ENCODE data around the gene GPR183. TPM values are rescaled to one million over a fixed set of nuclear protein-coding genes. Genes with fewer than 3 reads are reported as not detected.

Gene GPR183
- polyA plus RNA-seq, 1 donor from 2014 or later: 494 TPM

- Mint-ChIP-seq H3K27me3 (no peaks in the 10 kb centered on the region), H3K9me3 (no peaks in the 10 kb centered on the region), H3K36me3 (peaks cover 4% of the 10 kb centered on the region), H3K27ac (peak overlapping the region; percentile 84 to 94 (median 85)), H3K4me1 (peaks cover 44 to 50% (median 49%) of the 10 kb centered on the region in 3 donors), H3K4me3 (peak overlapping the region in 2 of 4 donors; percentile 46 to 52)
Observed at GRCh38 chr13:99269627-99270241, 37.5 kb downstream of the GPR183 start.

DNA sequence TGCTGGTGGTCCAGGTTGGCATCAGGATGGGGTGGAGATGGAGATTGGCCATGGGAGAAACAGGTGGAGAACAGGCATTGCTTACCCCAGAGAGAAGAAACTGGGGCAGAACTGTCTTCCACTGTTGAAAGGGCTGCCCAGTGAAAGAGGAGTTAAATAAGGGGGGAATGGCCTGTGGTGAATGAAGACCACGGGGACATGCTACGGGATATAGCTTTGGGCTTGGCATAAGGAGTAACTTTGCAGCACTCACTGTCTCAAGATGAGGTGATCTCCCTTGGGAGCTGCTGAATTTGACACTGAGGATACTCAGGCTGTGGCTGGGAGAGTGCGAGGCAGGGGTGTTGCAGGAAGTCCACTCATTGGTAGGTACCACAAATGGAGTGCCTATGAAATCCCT, 38.4 kb downstream of the GPR183 start:
- Mint-ChIP-seq H3K4me1 (peaks cover 49 to 53% (median 53%) of the 10 kb centered on the region in 3 donors), H3K27ac (no peak overlapping the region), H3K36me3 (no peaks in the 10 kb centered on the region), H3K27me3 (no peaks in the 10 kb centered on the region), H3K4me3 (no peak overlapping the region), H3K9me3 (no peaks in the 10 kb centered on the region)

DNA sequence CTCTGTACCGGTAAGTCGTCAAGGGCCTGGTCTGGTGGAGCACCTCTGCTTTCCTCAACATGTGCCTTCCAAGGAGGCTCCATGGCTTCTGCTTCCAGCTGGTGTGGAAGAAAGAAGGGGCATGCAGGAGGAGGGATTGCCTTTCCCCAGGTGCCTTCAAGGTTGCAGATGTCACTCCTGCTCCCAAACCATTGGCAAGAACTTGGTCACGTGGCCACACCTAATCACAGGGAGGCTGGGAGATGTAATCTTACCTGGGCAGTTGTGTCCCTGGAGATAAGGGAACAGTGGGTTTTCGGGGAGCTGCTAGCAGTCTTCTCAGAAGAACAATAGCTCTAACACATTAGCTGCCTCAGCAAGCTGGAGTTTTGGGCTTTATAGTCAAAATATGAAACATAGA, 39.3 kb downstream of the GPR183 start:
- Mint-ChIP-seq H3K9me3 (no peaks in the 10 kb centered on the region), H3K36me3 (no peaks in the 10 kb centered on the region), H3K27ac (peak overlapping the region in 1 of 3 donors; percentile 70), H3K4me3 (no peak overlapping the region), H3K4me1 (peaks cover 54 to 56% (median 55%) of the 10 kb centered on the region in 3 donors), H3K27me3 (no peaks in the 10 kb centered on the region)

GRCh38 chr13:99266827-99267226, 40.4 kb downstream of the GPR183 start:
- Mint-ChIP-seq H3K36me3 (no peaks in the 10 kb centered on the region), H3K9me3 (no peaks in the 10 kb centered on the region), H3K27me3 (no peaks in the 10 kb centered on the region), H3K27ac (no peak overlapping the region), H3K4me1 (peaks cover 56 to 60% (median 57%) of the 10 kb centered on the region in 3 donors), H3K4me3 (no peak overlapping the region)

DNA sequence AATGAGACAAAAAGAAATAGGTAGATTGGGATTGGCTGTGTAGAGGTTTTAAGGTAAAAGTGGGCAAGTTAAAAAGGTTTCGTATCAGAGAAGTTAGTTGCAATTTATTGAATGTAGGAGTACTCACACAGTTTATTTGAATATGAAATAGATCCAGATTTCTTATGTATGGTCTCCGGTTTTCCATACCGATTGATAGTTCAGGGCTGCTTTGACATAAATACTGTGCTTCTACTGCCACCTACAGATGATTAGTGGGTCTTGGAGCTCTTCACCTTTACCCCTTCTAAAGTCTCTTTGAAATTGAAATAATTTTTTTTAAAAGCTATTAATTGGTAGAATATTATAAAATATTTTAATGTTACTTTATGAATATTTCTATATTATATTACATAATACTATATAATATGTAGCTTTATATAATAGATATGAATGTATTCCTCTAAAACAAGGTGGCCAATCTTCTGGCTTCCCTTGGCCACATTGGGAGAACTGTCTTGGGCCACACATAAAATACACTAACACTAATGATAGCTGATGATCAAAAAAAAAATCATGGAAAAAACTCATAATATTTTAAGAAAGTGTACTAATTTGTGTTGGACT, 41.3 kb downstream of the GPR183 start:
- Mint-ChIP-seq H3K4me3 (peak overlapping the region in 2 of 4 donors; percentile 61 to 83), H3K27ac (peak overlapping the region; percentile 0 to 79 (median 24)), H3K27me3 (no peaks in the 10 kb centered on the region), H3K36me3 (no peaks in the 10 kb centered on the region), H3K9me3 (no peaks in the 10 kb centered on the region), H3K4me1 (peaks cover 54 to 60% (median 55%) of the 10 kb centered on the region in 3 donors)

GRCh38 chr13:99265162-99265800, 41.9 kb downstream of the GPR183 start:
- Mint-ChIP-seq H3K9me3 (no peaks in the 10 kb centered on the region), H3K27ac (peak overlapping the region in 2 of 3 donors; percentile 0 to 79), H3K36me3 (no peaks in the 10 kb centered on the region), H3K27me3 (no peaks in the 10 kb centered on the region), H3K4me3 (peak overlapping the region in 2 of 4 donors; percentile 61 to 83), H3K4me1 (peaks cover 51 to 59% (median 56%) of the 10 kb centered on the region in 3 donors)

DNA sequence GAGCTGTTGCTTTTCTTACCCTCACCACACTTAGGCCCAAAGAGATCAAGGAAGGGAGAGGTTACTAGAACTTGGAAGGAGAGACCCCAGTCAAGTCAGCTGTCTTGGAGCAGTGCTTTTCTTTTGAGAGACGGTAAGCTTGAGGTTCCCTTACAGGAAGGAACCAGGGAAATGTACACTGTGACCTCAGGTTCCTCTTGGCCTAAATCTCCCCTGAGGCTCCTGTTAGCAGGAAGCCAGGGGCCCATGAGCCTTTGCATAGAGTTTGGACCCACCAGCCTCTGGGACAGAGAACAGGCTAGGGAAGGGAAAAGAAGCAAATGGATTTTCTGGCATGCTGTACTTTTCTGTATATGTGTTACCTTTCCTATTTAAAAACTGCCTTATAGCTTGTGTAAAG, 43.1 kb downstream of the GPR183 start:
- H3K27me3 Mint-ChIP-seq: peaks cover 3% of the 10 kb centered on the region
- H3K9me3 Mint-ChIP-seq: no peaks in the 10 kb centered on the region
- peaks cover 57 to 64% (median 64%) of the 10 kb centered on the region in 3 donors for H3K4me1 Mint-ChIP-seq
- peak overlapping the region; percentile 27 to 93 (median 85) for H3K27ac Mint-ChIP-seq
- H3K36me3 Mint-ChIP-seq: peaks cover 2% of the 10 kb centered on the region
- H3K4me3 Mint-ChIP-seq: peak overlapping the region; percentile 8 to 86 (median 44)

- Mint-ChIP-seq H3K36me3 (peaks cover 2% of the 10 kb centered on the region), H3K4me1 (peaks cover 63 to 65% (median 63%) of the 10 kb centered on the region in 3 donors), H3K27me3 (peaks cover 3% of the 10 kb centered on the region), H3K27ac (peak overlapping the region in 2 of 3 donors; percentile 27 to 46), H3K9me3 (no peaks in the 10 kb centered on the region), H3K4me3 (peak overlapping the region in 1 of 4 donors; percentile 86)
Observed at GRCh38 chr13:99263126-99263785, 43.9 kb downstream of the GPR183 start.

DNA sequence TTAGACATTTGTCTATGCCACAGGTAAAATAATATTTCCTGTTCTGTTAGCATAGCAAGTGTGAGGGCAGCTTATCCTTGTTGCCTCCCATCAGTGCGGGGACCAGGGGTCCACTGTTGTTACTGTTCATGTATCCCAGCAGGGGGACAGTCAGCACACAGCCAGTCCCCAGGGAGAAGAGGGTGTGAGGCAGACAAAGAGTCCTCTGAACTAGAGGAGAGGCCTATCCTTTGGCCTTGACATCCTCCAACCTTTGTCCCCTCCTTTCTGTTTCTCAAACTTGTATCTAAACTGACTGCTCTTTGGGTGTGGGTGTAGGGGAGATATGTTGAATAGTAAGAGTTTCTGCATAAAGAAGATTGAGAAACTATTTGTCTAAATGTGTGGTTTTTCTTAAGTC, 46.1 kb downstream of the GPR183 start:
- H3K4me3 Mint-ChIP-seq: peak overlapping the region in 1 of 4 donors; percentile 43
- no peaks in the 10 kb centered on the region for H3K9me3 Mint-ChIP-seq
- H3K36me3 Mint-ChIP-seq: peaks cover 2% of the 10 kb centered on the region
- H3K27me3 Mint-ChIP-seq: peaks cover 3% of the 10 kb centered on the region
- peaks cover 62 to 72% (median 67%) of the 10 kb centered on the region in 3 donors for H3K4me1 Mint-ChIP-seq
- peak overlapping the region in 2 of 3 donors; percentile 12 to 88 for H3K27ac Mint-ChIP-seq

DNA sequence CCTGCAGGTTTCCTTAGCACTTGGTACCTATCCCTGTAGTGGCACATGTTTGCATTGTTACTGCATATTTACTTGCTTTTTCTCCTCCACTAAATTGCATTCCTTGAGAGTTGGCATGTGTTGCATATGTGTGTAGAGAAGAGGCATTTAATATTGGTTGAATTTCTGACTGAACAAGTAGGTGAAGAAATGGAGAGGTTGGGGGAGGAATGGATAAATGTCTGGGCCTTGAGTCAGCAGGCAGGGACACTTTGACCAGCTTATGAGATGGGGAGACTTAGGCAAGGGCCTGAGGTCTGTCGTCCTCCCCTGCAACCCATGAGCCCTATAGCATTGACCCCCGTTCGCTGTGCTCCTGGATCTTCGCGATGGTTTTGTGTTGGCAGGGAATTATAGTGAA, 47.0 kb downstream of the GPR183 start:
- Mint-ChIP-seq H3K4me3 (peak overlapping the region in 3 of 4 donors; percentile 89 to 97 (median 96)), H3K4me1 (peaks cover 59 to 68% (median 65%) of the 10 kb centered on the region in 3 donors)

DNA sequence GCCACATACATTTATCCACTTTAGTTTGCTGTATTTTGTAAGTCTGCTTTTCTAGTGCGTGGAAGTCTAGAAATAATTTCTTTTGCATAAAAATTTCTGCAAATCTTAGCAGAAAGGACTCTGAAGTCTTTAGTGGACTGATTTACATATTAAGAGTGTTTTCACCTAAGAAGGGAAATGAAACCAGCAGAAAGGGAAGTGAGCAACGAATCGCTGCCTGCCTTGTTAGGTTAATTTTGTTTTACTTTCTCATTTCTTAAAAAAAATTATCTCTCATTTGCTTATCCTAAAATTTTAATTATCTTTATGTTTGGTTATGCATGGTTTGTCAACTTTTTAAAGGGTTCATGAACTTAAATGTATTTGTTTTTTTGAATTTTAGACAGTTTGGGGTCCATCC, 48.3 kb downstream of the GPR183 start:
- H3K36me3 Mint-ChIP-seq: peaks cover 10% of the 10 kb centered on the region
- H3K9me3 Mint-ChIP-seq: peaks cover 0 to 1% (median 0%) of the 10 kb centered on the region in 3 donors
- H3K4me1 Mint-ChIP-seq: peaks cover 56 to 68% (median 62%) of the 10 kb centered on the region in 3 donors
- peaks cover 3% of the 10 kb centered on the region for H3K27me3 Mint-ChIP-seq
- H3K27ac Mint-ChIP-seq: peak overlapping the region; percentile 81 to 96 (median 86)
- H3K4me3 Mint-ChIP-seq: peak overlapping the region; percentile 93 to 97 (median 96)

More for the DNA sequence above, 47.0 kb downstream of the GPR183 start:
- H3K27ac Mint-ChIP-seq: peak overlapping the region; percentile 81 to 89 (median 86)
- peaks cover 4% of the 10 kb centered on the region for H3K36me3 Mint-ChIP-seq
- H3K27me3 Mint-ChIP-seq: peaks cover 3% of the 10 kb centered on the region
- H3K9me3 Mint-ChIP-seq: no peaks in the 10 kb centered on the region

DNA sequence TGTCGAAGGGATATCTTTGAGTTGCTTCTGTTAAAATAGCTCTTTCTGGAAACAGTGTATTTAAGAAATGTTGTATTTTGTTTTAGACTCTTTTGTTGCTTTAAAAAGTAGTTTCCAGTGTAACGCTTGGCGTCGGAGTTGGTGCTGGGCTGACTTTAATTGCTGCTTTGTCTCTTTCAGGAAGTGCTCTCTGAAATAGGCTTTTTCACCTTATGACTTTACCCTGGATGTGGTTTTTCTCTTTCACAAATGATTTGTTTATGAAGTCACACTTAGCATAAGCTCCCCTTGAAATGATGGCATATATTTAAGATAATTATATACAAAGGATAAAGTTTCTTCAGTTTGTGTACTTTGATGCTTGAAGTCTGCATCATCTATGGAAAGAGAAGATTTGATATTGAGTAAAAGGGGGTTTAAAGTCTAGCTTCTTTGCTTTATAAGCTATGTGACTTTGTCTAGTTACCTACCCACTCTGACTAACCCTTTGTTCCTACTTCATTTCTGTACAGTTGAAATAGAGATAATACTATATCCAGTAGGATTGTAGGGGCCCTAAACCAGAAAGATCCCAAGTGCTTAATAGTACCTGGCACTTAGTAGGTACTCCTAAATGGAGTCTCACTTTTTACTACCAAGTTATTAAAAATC, 48.9 kb downstream of the GPR183 start, which contains the start of gene GPR18:
GPR18 (minus strand) TSS at position 170 of the 651 bp plus-strand sequence. CDS start 2,507 bp downstream, outside the sequence.
- peaks cover 3% of the 10 kb centered on the region for H3K27me3 Mint-ChIP-seq
- peaks cover 0 to 1% (median 0%) of the 10 kb centered on the region in 3 donors for H3K9me3 Mint-ChIP-seq
- peak within 1 kb of the TSS; percentile 93 to 97 (median 96) for H3K4me3 Mint-ChIP-seq
- peaks cover 10% of the 10 kb centered on the region for H3K36me3 Mint-ChIP-seq
- peak within 1 kb of the TSS; percentile 81 to 96 (median 86) for H3K27ac Mint-ChIP-seq
- peaks cover 50 to 66% (median 60%) of the 10 kb centered on the region in 3 donors for H3K4me1 Mint-ChIP-seq

- Mint-ChIP-seq H3K9me3 (peaks cover 0 to 1% (median 0%) of the 10 kb centered on the region in 3 donors), H3K4me3 (peak overlapping the region; percentile 83 to 86 (median 84)), H3K27me3 (peaks cover 3% of the 10 kb centered on the region), H3K4me1 (peaks cover 44 to 60% (median 55%) of the 10 kb centered on the region in 3 donors), H3K36me3 (peaks cover 10% of the 10 kb centered on the region), H3K27ac (peak overlapping the region in 2 of 3 donors; percentile 31 to 35)
Observed at GRCh38 chr13:99257291-99257690, 49.9 kb downstream of the GPR183 start.

- Mint-ChIP-seq H3K36me3 (peaks cover 14% of the 10 kb centered on the region), H3K27ac (peak overlapping the region; percentile 9 to 59 (median 55)), H3K4me3 (peak overlapping the region; percentile 83 to 89 (median 86)), H3K9me3 (peaks cover 0 to 1% (median 0%) of the 10 kb centered on the region in 3 donors), H3K27me3 (peaks cover 3% of the 10 kb centered on the region), H3K4me1 (peaks cover 45 to 61% (median 54%) of the 10 kb centered on the region in 3 donors)
Observed at GRCh38 chr13:99256709-99257108, 50.5 kb downstream of the GPR183 start.
